HepG2 (cell line): ENCODE data around the gene LSMEM2.

Experiments used
- HDAC6 ChIP-seq: fragments of 200-600 bp; sonication (generic); IDR thresholded peaks from 2 replicates; pipeline ENCODE4 v1.7.0; 2017; ENCODE audit warnings: mild to moderate bottlenecking, antibody characterized with exemption, low read length, low read depth
- HOXA5 ChIP-seq: sonication (generic); formaldehyde crosslinking; IDR thresholded peaks from 2 replicates; pipeline ENCODE4 v1.4.0; 2020; ENCODE audit warnings: missing genetic modification reagents
- TCF7 ChIP-seq: sonication (generic); IDR thresholded peaks from 2 replicates; pipeline ENCODE4 v1.6.1; 2016; ENCODE audit warnings: antibody characterized with exemption, low read depth
- ZBTB20 ChIP-seq: sonication (generic); formaldehyde crosslinking; IDR thresholded peaks from 2 replicates; pipeline ENCODE4 v1.8.1; 2023; ENCODE audit warnings: missing genetic modification reagents, low read depth, mild to moderate bottlenecking, borderline replicate concordance
- ZNF121 ChIP-seq: sonication (generic); formaldehyde crosslinking; IDR thresholded peaks from 2 replicates; pipeline ENCODE4 v1.5.0; 2020; ENCODE audit warnings: mild to moderate bottlenecking, missing genetic modification reagents
- ZNF160 ChIP-seq: sonication (generic); formaldehyde crosslinking; IDR thresholded peaks from 2 replicates; pipeline ENCODE4 v1.8.0; 2022; ENCODE audit warnings: mild to moderate bottlenecking, inconsistent platforms, missing genetic modification reagents
- ZNF24 ChIP-seq: fragments of 450-650 bp; IDR thresholded peaks from 2 replicates; pipeline ENCODE4 v1.6.1; 2017; ENCODE audit warnings: antibody characterized with exemption, mild to moderate bottlenecking
- ZNF552 ChIP-seq: sonication (generic); formaldehyde crosslinking; IDR thresholded peaks from 2 replicates; pipeline ENCODE4 v1.9.0; 2022; ENCODE audit warnings: missing genetic modification reagents, mild to moderate bottlenecking, borderline replicate concordance
- TF ChIP-seq, protein P1 (sequence below): sonication (generic); formaldehyde crosslinking; IDR thresholded peaks from 2 replicates; pipeline ENCODE4 v1.5.0; 2020; ENCODE audit warnings: mild to moderate bottlenecking, missing genetic modification reagents, moderate library complexity
- TF ChIP-seq, protein P2 (sequence below): sonication (generic); formaldehyde crosslinking; conservative IDR thresholded peaks from 2 replicates; pipeline ENCODE4 v1.4.0; 2020; ENCODE audit warnings: missing genetic modification reagents
- TF ChIP-seq, protein P3 (sequence below): sonication (generic); formaldehyde crosslinking; IDR thresholded peaks from 2 replicates; pipeline ENCODE4 v1.5.1; 2020; ENCODE audit warnings: mild to moderate bottlenecking, missing genetic modification reagents, moderate library complexity
- TF ChIP-seq, protein P4 (sequence below): sonication (generic); formaldehyde crosslinking; IDR thresholded peaks from 2 replicates; pipeline ENCODE4 v1.4.0; 2020; ENCODE audit warnings: missing genetic modification reagents

DNA sequence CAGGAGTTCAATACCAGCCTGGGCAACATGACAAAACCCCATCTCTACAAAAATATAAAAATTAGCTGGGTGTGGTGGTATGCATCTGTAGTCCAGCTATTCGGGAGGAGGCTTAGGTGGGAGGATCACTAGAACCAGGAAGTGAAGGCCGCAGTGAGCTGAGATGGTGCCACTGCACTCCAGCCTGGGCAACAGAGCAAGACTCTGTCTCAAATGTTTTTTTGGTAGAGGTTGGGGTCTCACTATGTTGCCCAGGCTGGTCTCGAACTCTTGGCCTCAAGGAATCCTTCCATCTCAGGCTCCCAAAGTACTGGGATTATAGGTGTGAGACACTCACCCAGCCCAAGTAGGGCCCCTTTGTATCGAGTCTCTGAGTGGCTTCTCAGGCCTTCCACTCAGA, 15.2 kb downstream of the LSMEM2 start:
- no peak for TF ChIP-seq HDAC6
- TF ChIP-seq TCF7, result no peak
- TF ChIP-seq, protein P1, sequence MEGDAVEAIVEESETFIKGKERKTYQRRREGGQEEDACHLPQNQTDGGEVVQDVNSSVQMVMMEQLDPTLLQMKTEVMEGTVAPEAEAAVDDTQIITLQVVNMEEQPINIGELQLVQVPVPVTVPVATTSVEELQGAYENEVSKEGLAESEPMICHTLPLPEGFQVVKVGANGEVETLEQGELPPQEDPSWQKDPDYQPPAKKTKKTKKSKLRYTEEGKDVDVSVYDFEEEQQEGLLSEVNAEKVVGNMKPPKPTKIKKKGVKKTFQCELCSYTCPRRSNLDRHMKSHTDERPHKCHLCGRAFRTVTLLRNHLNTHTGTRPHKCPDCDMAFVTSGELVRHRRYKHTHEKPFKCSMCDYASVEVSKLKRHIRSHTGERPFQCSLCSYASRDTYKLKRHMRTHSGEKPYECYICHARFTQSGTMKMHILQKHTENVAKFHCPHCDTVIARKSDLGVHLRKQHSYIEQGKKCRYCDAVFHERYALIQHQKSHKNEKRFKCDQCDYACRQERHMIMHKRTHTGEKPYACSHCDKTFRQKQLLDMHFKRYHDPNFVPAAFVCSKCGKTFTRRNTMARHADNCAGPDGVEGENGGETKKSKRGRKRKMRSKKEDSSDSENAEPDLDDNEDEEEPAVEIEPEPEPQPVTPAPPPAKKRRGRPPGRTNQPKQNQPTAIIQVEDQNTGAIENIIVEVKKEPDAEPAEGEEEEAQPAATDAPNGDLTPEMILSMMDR (CRISPR knock-in tag), result no peak
- peak; percentile 61; the same call in 1 of the 2 replicates for TF ChIP-seq ZNF121
- TF ChIP-seq ZBTB20, result no peak
- no peak for TF ChIP-seq ZNF160 (CRISPR knock-in tag)
- TF ChIP-seq, protein P2, sequence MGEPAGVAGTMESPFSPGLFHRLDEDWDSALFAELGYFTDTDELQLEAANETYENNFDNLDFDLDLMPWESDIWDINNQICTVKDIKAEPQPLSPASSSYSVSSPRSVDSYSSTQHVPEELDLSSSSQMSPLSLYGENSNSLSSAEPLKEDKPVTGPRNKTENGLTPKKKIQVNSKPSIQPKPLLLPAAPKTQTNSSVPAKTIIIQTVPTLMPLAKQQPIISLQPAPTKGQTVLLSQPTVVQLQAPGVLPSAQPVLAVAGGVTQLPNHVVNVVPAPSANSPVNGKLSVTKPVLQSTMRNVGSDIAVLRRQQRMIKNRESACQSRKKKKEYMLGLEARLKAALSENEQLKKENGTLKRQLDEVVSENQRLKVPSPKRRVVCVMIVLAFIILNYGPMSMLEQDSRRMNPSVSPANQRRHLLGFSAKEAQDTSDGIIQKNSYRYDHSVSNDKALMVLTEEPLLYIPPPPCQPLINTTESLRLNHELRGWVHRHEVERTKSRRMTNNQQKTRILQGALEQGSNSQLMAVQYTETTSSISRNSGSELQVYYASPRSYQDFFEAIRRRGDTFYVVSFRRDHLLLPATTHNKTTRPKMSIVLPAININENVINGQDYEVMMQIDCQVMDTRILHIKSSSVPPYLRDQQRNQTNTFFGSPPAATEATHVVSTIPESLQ (CRISPR knock-in tag), result no peak
- TF ChIP-seq ZNF24, result no peak
- TF ChIP-seq HOXA5 (CRISPR knock-in tag), result no peak
- TF ChIP-seq, protein P3, sequence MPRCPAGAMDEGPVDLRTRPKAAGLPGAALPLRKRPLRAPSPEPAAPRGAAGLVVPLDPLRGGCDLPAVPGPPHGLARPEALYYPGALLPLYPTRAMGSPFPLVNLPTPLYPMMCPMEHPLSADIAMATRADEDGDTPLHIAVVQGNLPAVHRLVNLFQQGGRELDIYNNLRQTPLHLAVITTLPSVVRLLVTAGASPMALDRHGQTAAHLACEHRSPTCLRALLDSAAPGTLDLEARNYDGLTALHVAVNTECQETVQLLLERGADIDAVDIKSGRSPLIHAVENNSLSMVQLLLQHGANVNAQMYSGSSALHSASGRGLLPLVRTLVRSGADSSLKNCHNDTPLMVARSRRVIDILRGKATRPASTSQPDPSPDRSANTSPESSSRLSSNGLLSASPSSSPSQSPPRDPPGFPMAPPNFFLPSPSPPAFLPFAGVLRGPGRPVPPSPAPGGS (CRISPR knock-in tag), result no peak
- no peak for TF ChIP-seq ZNF552 (CRISPR knock-in tag)
- TF ChIP-seq, protein P4, sequence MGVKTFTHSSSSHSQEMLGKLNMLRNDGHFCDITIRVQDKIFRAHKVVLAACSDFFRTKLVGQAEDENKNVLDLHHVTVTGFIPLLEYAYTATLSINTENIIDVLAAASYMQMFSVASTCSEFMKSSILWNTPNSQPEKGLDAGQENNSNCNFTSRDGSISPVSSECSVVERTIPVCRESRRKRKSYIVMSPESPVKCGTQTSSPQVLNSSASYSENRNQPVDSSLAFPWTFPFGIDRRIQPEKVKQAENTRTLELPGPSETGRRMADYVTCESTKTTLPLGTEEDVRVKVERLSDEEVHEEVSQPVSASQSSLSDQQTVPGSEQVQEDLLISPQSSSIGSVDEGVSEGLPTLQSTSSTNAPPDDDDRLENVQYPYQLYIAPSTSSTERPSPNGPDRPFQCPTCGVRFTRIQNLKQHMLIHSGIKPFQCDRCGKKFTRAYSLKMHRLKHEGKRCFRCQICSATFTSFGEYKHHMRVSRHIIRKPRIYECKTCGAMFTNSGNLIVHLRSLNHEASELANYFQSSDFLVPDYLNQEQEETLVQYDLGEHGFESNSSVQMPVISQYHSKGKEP (CRISPR knock-in tag), result no peak
